Activated CD4-positive, alpha-beta T cell treated with anti-CD3 and anti-CD28 coated beads, Interleukin-2, Interleukin-6, amounts not matched to agents 100 ng/mL and 50 ng/mL, durations not matched to agents 16 hours and 8 hours (primary cell): ENCODE data around the gene SNX18.
"Not testable (repeated sequence)": the region's sequence is repeated elsewhere in the genome, so short reads cannot be mapped to it uniquely, and the experiment has no call there.

Source experiments
- DNase-seq: peaks from one replicate; pipeline ENCODE4 v3.0.0-alpha.2; 2020

Gene SNX18, protein sequence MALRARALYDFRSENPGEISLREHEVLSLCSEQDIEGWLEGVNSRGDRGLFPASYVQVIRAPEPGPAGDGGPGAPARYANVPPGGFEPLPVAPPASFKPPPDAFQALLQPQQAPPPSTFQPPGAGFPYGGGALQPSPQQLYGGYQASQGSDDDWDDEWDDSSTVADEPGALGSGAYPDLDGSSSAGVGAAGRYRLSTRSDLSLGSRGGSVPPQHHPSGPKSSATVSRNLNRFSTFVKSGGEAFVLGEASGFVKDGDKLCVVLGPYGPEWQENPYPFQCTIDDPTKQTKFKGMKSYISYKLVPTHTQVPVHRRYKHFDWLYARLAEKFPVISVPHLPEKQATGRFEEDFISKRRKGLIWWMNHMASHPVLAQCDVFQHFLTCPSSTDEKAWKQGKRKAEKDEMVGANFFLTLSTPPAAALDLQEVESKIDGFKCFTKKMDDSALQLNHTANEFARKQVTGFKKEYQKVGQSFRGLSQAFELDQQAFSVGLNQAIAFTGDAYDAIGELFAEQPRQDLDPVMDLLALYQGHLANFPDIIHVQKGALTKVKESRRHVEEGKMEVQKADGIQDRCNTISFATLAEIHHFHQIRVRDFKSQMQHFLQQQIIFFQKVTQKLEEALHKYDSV

DNA sequence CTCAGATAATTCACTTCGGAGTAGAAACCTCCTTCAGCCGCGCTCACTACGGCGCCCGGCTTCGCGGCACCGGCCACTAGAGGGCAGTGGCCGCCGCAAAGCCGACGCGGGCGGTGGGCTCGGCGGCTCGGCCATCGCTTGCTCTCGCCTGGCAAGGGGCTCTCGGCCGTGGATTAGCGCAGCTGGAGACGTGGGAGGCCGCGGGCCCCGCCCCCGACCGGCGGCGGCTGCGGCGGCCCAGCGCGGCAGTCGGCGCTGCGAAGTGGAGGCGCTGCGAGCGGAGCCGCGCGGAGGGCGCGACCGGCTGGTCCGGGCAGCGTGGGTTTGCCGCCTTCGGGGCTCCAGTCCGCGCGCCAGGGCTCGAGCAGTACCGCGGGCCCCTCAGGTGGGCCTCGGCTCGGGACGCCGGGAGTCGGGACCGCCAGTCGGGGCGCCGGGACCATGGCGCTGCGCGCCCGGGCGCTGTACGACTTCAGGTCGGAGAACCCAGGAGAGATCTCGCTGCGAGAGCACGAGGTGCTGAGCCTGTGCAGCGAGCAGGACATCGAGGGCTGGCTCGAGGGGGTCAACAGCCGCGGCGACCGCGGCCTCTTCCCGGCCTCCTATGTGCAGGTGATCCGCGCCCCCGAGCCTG lies at the start of gene SNX18:
Gene SNX18 (plus strand): TSS at position 248 of the 634 bp plus-strand sequence. CDS start 194 bp downstream, at position 442.
- peak; percentile 93 for DNase-seq

DNA sequence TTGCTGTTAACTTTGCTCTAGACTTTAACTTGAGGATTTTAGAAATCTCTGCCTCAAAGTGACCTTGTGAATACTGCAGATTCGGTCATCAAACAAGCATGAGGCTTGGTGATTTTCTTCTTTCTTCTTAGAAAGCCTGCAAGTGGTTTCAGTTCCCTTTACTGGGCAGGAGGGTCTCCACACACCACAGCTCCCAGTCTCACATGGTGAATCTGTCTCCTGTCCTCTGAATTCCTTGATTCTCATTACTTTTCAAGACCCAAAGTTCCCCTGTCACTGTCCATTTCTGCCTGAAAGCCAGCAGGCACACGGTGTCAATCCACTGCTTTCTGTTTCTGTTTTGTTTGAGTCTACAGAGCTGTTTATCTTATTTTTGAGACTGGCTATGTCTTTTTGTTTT lies 47.9 kb upstream of the SNX18 start:
- no peak for DNase-seq

DNA sequence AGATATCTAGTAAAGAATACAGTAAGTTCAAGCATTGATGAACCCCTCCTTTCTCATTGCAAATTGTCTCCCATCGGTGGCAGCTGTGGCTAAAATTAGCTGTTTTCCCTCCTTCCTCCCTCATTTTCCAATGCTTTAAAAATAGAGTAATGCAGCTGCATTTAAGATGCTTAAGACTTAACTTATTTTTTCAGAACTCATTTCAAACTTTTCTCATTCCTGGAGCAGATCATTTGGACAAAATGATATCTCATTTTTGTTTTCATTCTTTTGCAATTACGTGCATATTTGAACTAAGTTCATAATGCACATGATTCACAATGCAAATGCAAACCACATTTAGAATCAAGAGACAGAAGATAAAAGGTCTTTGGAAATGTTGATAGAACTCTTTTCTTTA lies 47.4 kb upstream of the SNX18 start:
- DNase-seq, result no peak

DNA sequence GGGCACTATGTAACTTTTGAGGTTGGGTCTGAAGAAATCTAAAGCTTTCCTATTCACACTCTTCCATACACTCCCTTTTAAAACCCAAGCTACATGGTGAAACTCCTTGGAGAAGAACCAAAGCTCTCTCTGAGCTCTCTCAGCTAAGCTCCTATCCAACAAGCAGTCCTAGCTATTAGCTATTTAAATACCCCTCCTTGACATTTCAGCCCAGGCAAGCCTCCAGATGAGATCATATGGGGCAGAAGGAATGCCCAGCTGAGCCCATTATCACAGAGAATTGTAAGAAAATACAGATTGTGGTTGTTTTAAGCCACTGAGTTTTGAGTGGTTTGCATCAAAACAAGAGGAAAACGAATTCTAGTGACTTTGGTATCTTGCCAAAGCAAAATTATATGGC lies 46.9 kb upstream of the SNX18 start:
- DNase-seq, result no peak

DNA sequence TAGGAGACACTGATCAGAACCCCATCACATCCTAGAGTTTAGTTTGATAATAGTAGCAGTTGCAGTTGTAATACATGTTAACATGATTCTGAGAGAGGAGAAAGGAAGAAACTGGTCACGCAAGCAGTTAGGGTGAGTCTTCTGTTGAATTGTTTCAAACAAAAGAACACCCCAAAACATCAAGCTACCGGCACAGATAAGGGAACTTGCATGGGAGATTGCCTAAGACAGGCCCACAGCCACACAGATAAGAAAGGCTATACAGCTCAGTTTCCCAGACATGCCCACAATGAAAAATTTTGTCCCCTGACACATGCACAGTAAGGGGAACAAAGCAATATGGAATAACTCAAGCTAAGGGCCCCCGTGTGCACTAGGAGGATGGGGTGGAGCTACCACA lies 46.2 kb upstream of the SNX18 start:
- no peak for DNase-seq

DNA sequence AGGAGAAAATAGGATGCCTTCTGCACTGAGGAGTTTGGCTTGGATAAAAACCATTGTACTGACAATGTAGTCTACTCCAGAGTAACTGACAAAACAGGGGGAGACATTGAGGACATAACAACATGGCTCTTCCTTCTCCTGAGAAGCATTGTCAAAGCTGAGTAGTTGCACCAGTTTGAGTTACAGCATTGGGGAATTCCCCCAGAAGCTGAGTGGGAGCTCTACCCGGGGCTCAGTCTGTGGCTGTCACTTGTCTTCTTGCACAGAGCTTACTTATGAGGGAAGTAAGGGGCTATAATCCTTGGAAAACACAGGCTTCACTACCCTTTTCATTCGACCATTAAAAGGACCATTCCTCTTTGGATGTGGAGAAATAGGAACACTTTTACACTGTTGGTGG lies 40.9 kb upstream of the SNX18 start:
- no peak for DNase-seq

DNA sequence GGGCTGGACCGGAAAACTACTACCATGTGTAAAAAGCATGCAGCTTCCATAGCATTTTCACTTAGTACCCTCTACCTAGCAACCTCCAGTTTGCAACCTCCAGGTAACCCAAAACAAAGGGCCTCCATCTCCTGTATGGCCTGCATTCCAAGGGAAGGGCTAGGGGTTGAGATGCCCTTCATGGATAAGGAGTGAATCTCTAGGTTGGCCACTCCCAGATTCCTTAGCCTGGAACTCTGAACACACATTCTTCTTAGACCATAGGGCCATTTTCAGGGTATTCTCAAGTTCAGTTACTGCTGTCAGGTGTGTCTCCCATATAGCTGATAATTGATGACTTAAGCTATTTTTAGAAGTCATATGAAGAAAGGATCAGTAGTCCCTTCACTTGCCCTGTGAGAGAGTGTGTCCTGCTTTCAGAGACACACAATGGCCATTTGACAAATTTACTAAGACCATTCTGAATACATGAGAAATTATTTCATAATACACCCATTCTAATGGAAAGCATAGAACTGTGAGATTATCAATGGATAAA lies 39.5 kb upstream of the SNX18 start:
- DNase-seq, result no peak

DNA sequence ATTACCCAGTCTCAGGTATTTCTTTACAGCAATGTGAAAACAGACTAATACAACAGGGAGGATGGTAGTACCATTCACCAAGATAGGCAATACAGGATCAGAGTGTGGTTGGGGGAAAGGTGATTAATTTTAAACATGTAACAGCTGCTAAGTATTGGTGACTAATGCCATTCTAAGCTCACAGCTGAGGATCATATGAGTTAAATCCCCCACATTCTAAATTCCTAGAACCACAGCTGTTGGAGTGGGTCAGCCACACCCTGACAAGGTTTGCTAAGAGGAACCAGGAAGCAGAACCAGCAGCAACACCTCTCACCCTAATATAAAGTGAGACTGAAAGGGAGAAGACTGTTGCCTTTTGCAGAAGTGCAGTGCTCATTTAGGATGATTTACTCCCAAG lies 37.3 kb upstream of the SNX18 start:
- DNase-seq, result no peak

DNA sequence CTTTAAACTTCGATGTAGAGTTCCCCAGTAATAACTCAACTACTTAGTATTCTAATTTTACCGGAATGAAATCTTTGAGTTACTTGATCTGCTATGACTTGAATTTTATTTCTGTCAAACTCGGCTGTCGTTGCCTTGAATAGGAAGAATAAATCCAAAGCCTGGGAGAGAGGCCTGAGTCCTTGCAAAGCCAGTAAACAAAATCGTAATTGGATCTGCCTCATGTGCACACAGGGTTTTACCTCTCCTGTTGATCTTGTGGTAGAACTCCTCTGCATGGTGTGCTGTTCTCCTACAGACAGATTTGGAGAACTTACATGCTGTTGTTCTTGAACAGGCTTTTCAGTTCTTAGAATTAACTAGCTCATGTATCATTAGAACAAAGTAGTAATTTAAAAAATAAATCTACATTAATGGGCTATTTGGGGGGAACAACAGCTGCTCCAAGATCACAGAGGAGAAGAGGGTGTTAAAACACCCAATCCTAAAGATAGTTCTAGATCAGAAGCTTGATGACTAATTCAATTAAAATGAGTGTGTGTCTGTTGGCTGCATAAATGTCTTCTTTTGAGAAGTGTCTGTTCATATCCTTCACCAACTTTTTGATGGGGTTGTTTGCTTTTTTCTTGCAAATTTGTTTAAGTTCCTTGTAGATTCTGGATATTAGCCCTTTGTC lies 33.2 kb upstream of the SNX18 start:
- no peak for DNase-seq

DNA sequence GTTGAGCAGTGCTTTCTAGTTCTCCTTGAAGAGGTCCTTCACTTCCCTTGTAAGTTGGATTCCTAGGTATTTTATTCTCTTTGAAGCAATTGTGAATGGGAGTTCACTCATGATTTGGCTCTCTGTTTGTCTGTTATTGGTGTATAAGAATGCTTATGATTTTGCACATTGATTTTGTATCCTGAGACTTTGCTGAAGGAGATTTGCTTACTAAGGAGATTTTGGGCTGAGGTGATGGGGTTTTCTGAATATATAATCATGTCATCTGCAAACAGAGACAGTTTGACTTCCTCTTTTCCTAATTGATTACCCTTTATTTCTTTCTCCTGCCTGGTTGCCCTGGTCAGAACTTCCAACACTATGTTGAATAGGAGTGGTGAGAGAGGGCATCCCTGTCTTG lies 31.9 kb upstream of the SNX18 start:
- not testable (repeated sequence) for DNase-seq

DNA sequence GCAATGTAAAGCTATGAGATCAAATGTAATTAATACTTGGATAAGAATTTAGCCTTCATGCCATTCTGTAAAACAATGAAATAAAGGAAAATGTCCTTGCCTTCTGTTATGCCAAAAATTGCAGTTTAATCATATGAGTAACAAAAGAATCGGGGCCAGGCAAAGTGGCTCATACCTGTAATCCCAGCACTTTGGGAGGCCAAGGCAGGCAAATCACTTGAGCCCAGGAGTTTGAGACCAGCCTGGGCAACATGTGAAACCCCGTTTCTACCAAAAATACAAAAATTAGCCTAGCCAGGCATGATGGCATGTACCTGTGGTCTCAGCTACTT lies 27.9 kb upstream of the SNX18 start:
- not testable (repeated sequence) for DNase-seq

DNA sequence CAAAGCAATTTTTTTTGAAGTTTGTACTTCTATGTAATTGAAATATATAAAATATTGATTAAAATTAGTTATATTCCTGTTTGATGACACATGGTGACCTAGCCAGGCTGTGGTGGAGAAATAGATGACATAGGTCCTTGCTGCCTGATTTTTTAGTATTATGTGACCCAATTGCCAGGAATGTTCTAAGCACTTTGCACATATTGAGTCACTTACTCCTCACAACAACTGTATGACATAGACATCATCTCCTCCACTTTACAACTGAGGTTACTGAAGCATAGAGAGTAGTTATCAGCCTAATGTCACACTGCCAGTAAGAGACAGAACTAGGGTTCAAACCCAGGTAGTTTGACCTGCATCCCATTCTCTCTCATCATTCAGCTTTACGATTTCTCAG lies 26.2 kb upstream of the SNX18 start:
- DNase-seq, result no peak

DNA sequence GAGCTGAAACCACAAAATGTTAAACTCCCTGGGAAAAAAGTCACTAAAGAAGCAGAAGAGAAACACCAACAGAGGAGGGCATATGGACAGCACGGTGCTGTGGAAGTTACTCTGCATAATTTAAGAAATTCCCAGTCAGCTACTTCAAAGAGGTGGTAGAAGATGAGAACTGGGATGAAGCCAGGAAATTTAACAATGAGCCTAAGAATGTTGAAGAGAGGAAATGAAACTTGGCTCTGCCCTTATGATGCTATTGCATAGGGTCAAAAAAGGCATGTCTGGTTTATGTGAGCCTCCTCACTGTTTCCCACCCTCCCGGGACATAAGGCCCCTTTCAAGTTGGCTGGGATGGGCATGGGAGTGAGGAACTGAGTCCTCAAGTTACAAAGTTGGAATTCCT lies 25.4 kb upstream of the SNX18 start:
- no peak for DNase-seq

DNA sequence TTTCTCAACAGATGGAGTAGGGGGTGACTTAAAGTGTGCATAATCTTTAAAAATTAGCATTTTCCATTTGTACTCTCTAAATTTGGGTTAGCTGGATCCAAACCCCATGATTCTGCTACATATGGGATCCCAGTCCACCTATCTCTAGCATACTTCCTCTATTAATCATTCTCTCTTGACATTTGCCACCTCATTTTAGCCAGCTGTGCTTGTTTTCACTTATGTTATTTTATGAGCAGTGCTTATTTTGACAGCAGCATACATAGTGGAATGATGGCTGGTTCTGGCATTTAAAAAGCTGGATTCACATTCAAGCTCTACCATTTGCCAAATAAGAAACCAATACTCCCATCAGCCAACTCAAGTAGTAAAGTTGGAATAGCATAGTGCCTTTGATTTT lies 22.5 kb upstream of the SNX18 start:
- no peak for DNase-seq

DNA sequence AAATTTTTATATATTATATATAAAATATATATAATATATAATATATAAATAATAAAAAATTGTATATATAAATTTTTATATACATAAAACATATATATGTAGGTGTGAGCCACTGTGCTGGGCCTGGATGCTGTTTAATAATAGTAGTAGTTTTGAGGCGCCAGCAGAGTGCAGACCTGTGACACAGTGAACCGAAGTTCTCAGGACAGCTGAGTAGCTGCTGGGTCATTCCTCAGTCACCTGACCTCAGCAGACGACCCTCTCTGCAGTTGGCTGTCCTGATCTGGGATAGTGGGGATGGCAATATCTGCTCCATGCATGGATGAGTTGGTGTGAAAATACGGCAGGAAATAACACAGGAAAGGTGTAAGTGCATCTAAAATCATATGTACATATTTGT lies 3.3 kb upstream of the SNX18 start:
- no peak for DNase-seq

DNA sequence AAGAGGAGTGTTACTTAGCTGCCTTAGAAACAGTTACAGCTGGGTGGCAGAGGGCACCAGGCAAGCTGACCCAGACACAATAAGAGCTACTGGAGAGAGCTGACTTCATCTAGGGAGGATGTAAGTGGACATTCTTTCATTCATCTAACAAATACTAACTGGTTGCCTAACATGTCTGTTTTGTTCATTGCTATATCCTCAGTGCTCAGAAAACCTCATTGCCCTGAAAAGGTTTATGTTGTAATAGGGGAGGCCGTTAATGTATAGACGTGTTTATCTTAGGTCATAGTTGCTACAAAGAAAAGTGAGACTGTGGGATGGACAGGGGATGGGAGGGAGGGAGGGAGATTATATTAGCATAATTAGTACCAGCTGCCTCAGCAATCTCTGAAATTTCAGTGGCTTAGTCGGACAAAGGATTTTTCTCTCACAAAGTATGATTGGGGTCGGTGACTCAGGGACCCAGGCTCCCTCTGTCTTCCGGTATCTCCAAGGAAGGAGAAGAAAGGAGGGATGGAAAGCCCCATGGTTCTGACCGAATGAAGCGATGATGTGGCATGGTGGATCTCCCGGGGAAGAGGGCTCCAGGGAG lies 2.6 kb upstream of the SNX18 start:
- no peak for DNase-seq

DNA sequence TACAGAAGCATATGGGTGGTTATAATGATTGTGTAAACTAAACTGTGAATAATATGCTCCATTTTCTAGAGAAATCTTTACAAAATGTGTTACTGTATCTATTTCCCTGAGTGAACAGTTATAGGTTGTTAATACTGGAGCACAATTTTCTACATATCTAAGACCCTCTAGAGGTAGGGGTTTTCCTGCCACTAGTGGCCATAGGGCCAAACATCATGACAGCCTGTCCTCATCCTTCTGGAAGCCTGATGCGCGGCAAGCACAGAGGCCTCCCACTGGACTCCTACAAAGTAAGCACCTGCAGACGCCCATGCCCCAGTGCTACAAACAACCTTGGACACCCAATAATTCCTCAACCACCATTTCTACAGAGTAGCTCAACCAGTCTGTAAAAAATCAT lies 1.9 kb upstream of the SNX18 start:
- DNase-seq, result no peak

DNA sequence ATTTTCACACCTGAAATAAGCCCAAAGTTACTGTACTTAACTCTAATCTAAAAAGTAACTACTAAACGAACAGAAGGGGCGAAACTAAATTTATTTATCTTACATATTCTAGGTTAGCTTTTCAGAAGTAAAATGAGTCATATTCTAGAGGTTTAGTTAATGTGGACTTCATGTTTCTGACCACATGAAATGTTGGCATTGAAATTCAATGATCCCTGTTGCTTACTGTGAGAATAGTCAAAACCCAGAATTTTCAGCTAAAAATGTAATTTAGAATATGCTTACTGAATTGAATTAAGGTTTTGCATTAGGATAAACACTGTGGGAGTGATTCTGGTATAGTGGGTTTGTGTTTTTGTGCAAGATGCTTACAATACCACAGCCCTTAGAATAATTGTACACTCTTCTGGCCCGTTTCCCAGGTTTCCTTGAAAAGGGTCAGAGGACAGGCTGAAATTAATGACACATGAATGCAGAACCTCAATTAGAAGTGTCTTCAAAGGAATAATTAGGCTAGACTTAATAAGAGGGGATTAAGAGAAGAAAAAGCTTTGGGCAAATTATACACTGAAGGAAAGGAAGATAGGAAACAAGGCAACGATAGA lies 1.4 kb upstream of the SNX18 start:
- DNase-seq, result no peak

DNA sequence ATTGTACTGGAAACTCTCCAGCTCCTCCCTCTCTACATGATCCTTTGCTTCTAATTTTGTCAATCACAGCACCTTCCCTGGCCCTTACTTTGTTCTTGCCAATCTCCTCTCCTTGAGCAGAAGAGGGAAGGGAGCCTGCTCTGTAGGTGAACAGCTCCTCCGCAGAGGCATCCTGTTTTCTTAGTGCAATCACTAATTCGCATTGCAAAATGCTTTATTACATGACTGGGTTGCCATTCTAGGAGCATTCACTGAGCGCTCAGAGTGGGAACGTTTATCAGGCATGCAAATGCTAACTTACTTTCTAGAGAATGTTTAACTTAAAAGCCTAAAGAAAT lies 416 bp upstream of the SNX18 start:
- no peak for DNase-seq

DNA sequence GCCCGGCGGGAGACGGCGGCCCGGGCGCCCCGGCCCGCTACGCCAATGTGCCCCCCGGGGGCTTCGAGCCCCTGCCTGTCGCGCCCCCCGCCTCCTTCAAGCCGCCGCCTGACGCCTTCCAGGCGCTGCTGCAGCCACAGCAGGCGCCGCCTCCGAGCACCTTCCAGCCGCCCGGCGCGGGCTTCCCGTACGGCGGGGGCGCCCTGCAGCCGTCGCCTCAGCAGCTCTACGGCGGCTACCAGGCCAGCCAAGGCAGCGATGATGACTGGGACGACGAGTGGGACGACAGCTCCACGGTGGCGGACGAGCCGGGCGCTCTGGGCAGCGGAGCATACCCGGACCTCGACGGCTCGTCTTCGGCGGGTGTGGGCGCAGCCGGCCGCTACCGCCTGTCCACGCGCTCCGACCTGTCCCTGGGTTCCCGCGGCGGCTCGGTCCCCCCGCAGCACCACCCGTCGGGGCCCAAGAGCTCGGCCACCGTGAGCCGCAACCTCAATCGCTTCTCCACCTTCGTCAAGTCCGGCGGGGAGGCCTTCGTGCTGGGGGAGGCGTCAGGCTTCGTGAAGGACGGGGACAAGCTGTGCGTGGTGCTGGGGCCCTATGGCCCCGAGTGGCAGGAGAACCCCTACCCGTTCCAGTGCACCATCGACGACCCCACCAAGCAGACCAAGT lies 723 bp downstream of the SNX18 start:
- peak; percentile 62 for DNase-seq

DNA sequence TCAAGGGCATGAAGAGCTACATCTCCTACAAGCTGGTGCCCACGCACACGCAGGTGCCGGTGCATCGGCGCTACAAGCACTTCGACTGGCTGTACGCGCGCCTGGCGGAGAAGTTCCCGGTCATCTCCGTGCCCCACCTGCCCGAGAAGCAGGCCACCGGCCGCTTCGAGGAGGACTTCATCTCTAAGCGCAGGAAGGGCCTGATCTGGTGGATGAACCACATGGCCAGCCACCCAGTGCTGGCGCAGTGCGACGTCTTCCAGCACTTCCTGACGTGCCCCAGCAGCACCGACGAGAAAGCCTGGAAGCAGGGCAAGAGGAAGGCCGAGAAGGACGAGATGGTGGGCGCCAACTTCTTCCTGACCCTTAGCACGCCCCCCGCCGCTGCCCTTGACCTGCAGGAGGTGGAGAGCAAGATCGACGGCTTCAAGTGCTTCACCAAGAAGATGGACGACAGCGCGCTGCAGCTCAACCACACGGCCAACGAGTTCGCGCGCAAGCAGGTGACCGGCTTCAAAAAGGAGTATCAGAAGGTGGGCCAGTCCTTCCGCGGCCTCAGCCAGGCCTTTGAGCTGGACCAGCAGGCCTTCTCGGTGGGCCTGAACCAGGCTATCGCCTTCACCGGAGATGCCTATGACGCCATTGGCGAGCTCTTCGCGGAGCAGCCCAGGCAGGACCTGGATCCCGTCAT lies 1.4 kb downstream of the SNX18 start:
- no peak for DNase-seq

DNA sequence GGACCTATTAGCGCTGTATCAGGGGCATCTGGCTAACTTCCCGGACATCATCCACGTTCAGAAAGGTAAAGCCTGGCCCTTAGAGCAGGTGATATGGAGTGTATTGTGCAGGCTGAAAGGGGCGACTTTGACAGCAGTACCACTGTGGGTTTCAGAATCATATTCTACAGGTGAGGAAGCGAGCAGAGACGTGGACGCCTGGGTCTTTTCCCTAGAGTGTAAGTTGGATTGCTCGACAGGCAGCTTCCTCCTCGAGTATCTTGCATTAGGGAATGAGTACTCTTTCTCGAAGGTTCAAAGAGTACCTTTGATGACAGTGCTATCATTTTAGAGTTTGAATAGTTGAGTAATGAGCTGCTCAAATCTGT lies 1.9 kb downstream of the SNX18 start:
- no peak for DNase-seq
